GM23338 (cell line): ENCODE data around the gene SLC16A7. TPM values are rescaled to one million over a fixed set of nuclear protein-coding genes. Genes with fewer than 3 reads are reported as not detected.

Source experiments
- ATAC-seq: fragments of 200-7000 bp; cut with Tn5 transposase; 3 replicates; pipeline ENCODE4 v1.9.1; 2020
- DNase-seq: peaks from one replicate; pipeline ENCODE4 v3.0.0-alpha.2; 2015; ENCODE audit warnings: low spot score
- H2AFZ ChIP-seq: fragments of 200-600 bp; sonication (generic); 2 replicates; pipeline ENCODE4 v1.8.0; 2016; ENCODE audit warnings: antibody characterized with exemption, mild to moderate bottlenecking, moderate library complexity
- H3F3A ChIP-seq: fragments of 200-600 bp; sonication (generic); replicated peaks from 2 replicates; pipeline ENCODE4 v1.8.0; 2017; ENCODE audit warnings: antibody characterized with exemption, mixed run types, low read depth
- H3K27ac ChIP-seq: fragments of 200-600 bp; sonication (generic); 2 replicates; pipeline ENCODE4 v1.6.1; 2016; ENCODE audit warnings: low read depth
- H3K27me3 ChIP-seq: fragments of 200-600 bp; sonication (generic); 2 replicates; pipeline ENCODE4 v1.8.0; 2016; ENCODE audit warnings: mild to moderate bottlenecking, mixed run types, moderate library complexity; ENCODE audit not compliant: insufficient read depth
- H3K36me3 ChIP-seq: fragments of 200-600 bp; sonication (generic); 2 replicates; pipeline ENCODE4 v1.8.0; 2016; ENCODE audit warnings: mild to moderate bottlenecking; ENCODE audit not compliant: insufficient read depth
- H3K4me1 ChIP-seq: fragments of 200-600 bp; sonication (generic); 2 replicates; pipeline ENCODE4 v1.8.0; 2016; ENCODE audit warnings: mild to moderate bottlenecking, moderate library complexity; ENCODE audit not compliant: insufficient read depth
- H3K4me2 ChIP-seq: fragments of 200-600 bp; sonication (generic); 2 replicates; pipeline ENCODE4 v1.7.1; 2017; ENCODE audit warnings: mixed run types
- H3K4me3 ChIP-seq: fragments of 200-600 bp; sonication (generic); 2 replicates; pipeline ENCODE4 v1.6.1; 2016; ENCODE audit warnings: mixed run types
- H3K79me2 ChIP-seq: fragments of 200-600 bp; sonication (generic); replicated peaks from 2 replicates; pipeline ENCODE4 v1.8.0; 2017; ENCODE audit warnings: mild to moderate bottlenecking; ENCODE audit not compliant: insufficient read depth
- H3K9me2 ChIP-seq: fragments of 200-600 bp; sonication (generic); 2 replicates; pipeline ENCODE4 v1.8.0; 2017; ENCODE audit not compliant: insufficient read depth
- H4K20me1 ChIP-seq: fragments of 200-600 bp; sonication (generic); replicated peaks from 2 replicates; pipeline ENCODE4 v1.8.0; 2017; ENCODE audit warnings: mild to moderate bottlenecking; ENCODE audit not compliant: insufficient read depth
- H3K27ac Mint-ChIP-seq: 2 replicates; pipeline ENCODE4 v1.8.0; 2020; ENCODE audit warnings: inconsistent platforms, mild to moderate bottlenecking, moderate library complexity, mixed read lengths
- H3K27me3 Mint-ChIP-seq: 3 replicates; pipeline ENCODE4 v1.8.0; 2022; ENCODE audit warnings: low read depth, mild to moderate bottlenecking, moderate library complexity, mixed read lengths, inconsistent platforms; ENCODE audit not compliant: insufficient read depth, poor library complexity
- H3K36me3 Mint-ChIP-seq: 3 replicates; pipeline ENCODE4 v1.8.0; 2021; ENCODE audit warnings: low read depth, mild to moderate bottlenecking, inconsistent platforms, moderate library complexity, mixed read lengths
- H3K4me1 Mint-ChIP-seq: 3 replicates; pipeline ENCODE4 v1.8.0; 2020; ENCODE audit warnings: mild to moderate bottlenecking, inconsistent platforms, mixed read lengths
- H3K4me3 Mint-ChIP-seq: 3 replicates; pipeline ENCODE4 v1.8.0; 2021; ENCODE audit warnings: moderate library complexity, mild to moderate bottlenecking, inconsistent platforms, mixed read lengths
- H3K9me3 Mint-ChIP-seq: 3 replicates; pipeline ENCODE4 v1.8.0; 2020; ENCODE audit warnings: moderate library complexity, mild to moderate bottlenecking, inconsistent platforms, mixed read lengths
- CTCF ChIP-seq, 2 experiments: fragments of 200-600 bp in 1 of 2; sonication (generic) in 1 of 2; conservative IDR thresholded peaks; 2 replicates each; pipeline versions ENCODE4 v1.5.1 to v1.6.1; 2016 to 2017; ENCODE audit warnings: antibody characterized with exemption in 2 of 2, low read depth in 2 of 2, mild to moderate bottlenecking in 2 of 2, moderate library complexity in 1 of 2
- ETS1 ChIP-seq: IDR thresholded peaks from 2 replicates; pipeline ENCODE4 v1.6.1; 2016; ENCODE audit warnings: antibody characterized with exemption
- EZH2 ChIP-seq: fragments of 200-600 bp; sonication (generic); IDR thresholded peaks from one replicate; pipeline ENCODE4 v1.8.0; 2017; ENCODE audit warnings: antibody characterized with exemption, mild to moderate bottlenecking, low read depth; ENCODE audit not compliant: unreplicated experiment
- NANOG ChIP-seq: IDR thresholded peaks from 2 replicates; pipeline ENCODE4 v1.6.1; 2016; ENCODE audit warnings: antibody characterized with exemption, borderline replicate concordance
- REST ChIP-seq: IDR thresholded peaks from one replicate; pipeline ENCODE4 v1.6.1; 2018; ENCODE audit warnings: antibody characterized with exemption; ENCODE audit not compliant: unreplicated experiment
- STAT1 ChIP-seq: IDR thresholded peaks from one replicate; pipeline ENCODE4 v1.6.1; 2016; ENCODE audit warnings: antibody characterized with exemption; ENCODE audit not compliant: unreplicated experiment
- ZNF114 ChIP-seq: fragments of 250-450 bp; sonication (Bioruptor Pico); IDR thresholded peaks from 2 replicates; pipeline ENCODE4 v1.5.0; 2020; ENCODE audit warnings: mild to moderate bottlenecking, moderate library complexity
- ZNF462 ChIP-seq: fragments of 250-450 bp; sonication (Bioruptor Pico); IDR thresholded peaks from 2 replicates; pipeline ENCODE4 v1.5.0; 2020; ENCODE audit warnings: mild to moderate bottlenecking, moderate library complexity
- polyA plus RNA-seq: library from polyadenylated mRNA; unstranded; fragments of >200 nt; fragmentation: Nextera tagmentation; extraction: Ambion mirVana; gene quantifications from 2 replicates; pipeline ENCODE4 v1.2.1, GENCODE V29; 2016
- total RNA-seq: library from RNA; depleted of rRNA; stranded (reverse); fragments of >200 nt; shearing (Covaris generic); gene quantifications from 2 replicates; pipeline ENCODE4 v1.2.3, GENCODE V29; 2014

SLC16A7 gene
- total and polyA plus RNA-seq, 2 experiments from 2014 or later: 2.8 to 4.3 TPM

GRCh38 chr12:59654061-59654460 lies 58.2 kb downstream of the SLC16A7 start:
- no peaks in the 10 kb centered on the region for H3F3A ChIP-seq
- H3K27ac ChIP-seq: no peak overlapping the region
- H3K27me3 ChIP-seq: no peaks in the 10 kb centered on the region
- Mint-ChIP-seq H3K27ac (no peak overlapping the region), H3K27me3 (no peaks in the 10 kb centered on the region), H3K9me3 (no peaks in the 10 kb centered on the region), H3K4me3 (no peak overlapping the region), H3K4me1 (no peaks in the 10 kb centered on the region; the same call in 2 of the 3 replicates), H3K36me3 (no peaks in the 10 kb centered on the region)
- H3K4me3 ChIP-seq: no peak overlapping the region
- no peaks in the 10 kb centered on the region for H3K9me2 ChIP-seq
- DNase-seq (no peak), ATAC-seq (no peak)
- H4K20me1 ChIP-seq: no peaks in the 10 kb centered on the region
- TF ChIP-seq CTCF (conservative IDR thresholded peaks at IDR 0.05; ENCODE audit: low read depth in 2 of 2): no peak
- TF ChIP-seq NANOG: no peak
- no peak overlapping the region for H2AFZ ChIP-seq
- no peaks in the 10 kb centered on the region for H3K4me1 ChIP-seq
- H3K79me2 ChIP-seq: no peaks in the 10 kb centered on the region
- no peaks in the 10 kb centered on the region for H3K36me3 ChIP-seq
- H3K4me2 ChIP-seq: no peak overlapping the region

GRCh38 chr12:59657266-59657665 lies 61.4 kb downstream of the SLC16A7 start:
- H3K27me3 Mint-ChIP-seq: no peaks in the 10 kb centered on the region
- ATAC-seq (no peak), DNase-seq (no peak)
- Histone ChIP-seq H3F3A (no peaks in the 10 kb centered on the region), H3K27me3 (no peaks in the 10 kb centered on the region), H3K27ac (no peak overlapping the region), H3K36me3 (no peaks in the 10 kb centered on the region), H4K20me1 (no peaks in the 10 kb centered on the region), H3K9me2 (no peaks in the 10 kb centered on the region), H3K4me1 (no peaks in the 10 kb centered on the region), H2AFZ (no peak overlapping the region), H3K4me2 (no peak overlapping the region), H3K4me3 (no peak overlapping the region), H3K79me2 (no peaks in the 10 kb centered on the region)
- H3K36me3 Mint-ChIP-seq: no peaks in the 10 kb centered on the region
- no peak overlapping the region for H3K27ac Mint-ChIP-seq
- H3K4me3 Mint-ChIP-seq: no peak overlapping the region
- no peaks in the 10 kb centered on the region for H3K9me3 Mint-ChIP-seq
- no peaks in the 10 kb centered on the region; the same call in 2 of the 3 replicates for H3K4me1 Mint-ChIP-seq
- TF ChIP-seq ZNF114 (CRISPR knock-in tag) (no peak), REST (no peak), ZNF462 (no peak), EZH2 (no peak), ETS1 (no peak), STAT1 (no peak)
